HS-5 (cell line): ENCODE data around the gene EGFL7.
"Not testable (repeated sequence)": the region's sequence is repeated elsewhere in the genome, so short reads cannot be mapped to it uniquely, and the experiment has no call there.

Experiments used
- DNase-seq: peaks from one replicate; pipeline ENCODE4 v3.0.0-alpha.2; 2012; ENCODE audit warnings: low read depth

Gene EGFL7

GRCh38 chr9:136624184-136624951, 38.3 kb upstream of the EGFL7 start:
- no peak for DNase-seq

GRCh38 chr9:136625101-136626065, 37.3 kb upstream of the EGFL7 start:
- DNase-seq: no peak

- DNase-seq: no peak
These were observed 36.5 kb upstream of the EGFL7 start for GRCh38 chr9:136626066-136626725.

GRCh38 chr9:136626740-136627642, 35.7 kb upstream of the EGFL7 start:
- DNase-seq: no peak

- DNase-seq: no peak
These were observed 35.0 kb upstream of the EGFL7 start for GRCh38 chr9:136627703-136628102.

GRCh38 chr9:136628268-136628667, 34.4 kb upstream of the EGFL7 start:
- no peak for DNase-seq

GRCh38 chr9:136629001-136629878, 33.5 kb upstream of the EGFL7 start:
- no peak for DNase-seq

GRCh38 chr9:136629879-136630661, 32.6 kb upstream of the EGFL7 start:
- DNase-seq: no peak

- no peak for DNase-seq
These were observed 32.1 kb upstream of the EGFL7 start for GRCh38 chr9:136630662-136630992.

- DNase-seq: peak; percentile 33
These were observed 31.4 kb upstream of the EGFL7 start for GRCh38 chr9:136631038-136632000.

GRCh38 chr9:136632072-136632471, 30.6 kb upstream of the EGFL7 start:
- not testable (repeated sequence) for DNase-seq

GRCh38 chr9:136632491-136633106, 30.1 kb upstream of the EGFL7 start:
- DNase-seq: not testable (repeated sequence)

- DNase-seq: no peak
These were observed 27.8 kb upstream of the EGFL7 start for GRCh38 chr9:136634904-136635303.

GRCh38 chr9:136640171-136641111, 22.3 kb upstream of the EGFL7 start:
- no peak for DNase-seq

- DNase-seq: no peak
These were observed 20.2 kb upstream of the EGFL7 start for GRCh38 chr9:136642439-136642921.

- DNase-seq: no peak
These were observed 18.9 kb upstream of the EGFL7 start for GRCh38 chr9:136643596-136644342.
